ENCODE results near the gene TSSK2.
A peak's percentile ranks its signal among the peaks of the same experiment; 100 is the strongest.

DNA sequence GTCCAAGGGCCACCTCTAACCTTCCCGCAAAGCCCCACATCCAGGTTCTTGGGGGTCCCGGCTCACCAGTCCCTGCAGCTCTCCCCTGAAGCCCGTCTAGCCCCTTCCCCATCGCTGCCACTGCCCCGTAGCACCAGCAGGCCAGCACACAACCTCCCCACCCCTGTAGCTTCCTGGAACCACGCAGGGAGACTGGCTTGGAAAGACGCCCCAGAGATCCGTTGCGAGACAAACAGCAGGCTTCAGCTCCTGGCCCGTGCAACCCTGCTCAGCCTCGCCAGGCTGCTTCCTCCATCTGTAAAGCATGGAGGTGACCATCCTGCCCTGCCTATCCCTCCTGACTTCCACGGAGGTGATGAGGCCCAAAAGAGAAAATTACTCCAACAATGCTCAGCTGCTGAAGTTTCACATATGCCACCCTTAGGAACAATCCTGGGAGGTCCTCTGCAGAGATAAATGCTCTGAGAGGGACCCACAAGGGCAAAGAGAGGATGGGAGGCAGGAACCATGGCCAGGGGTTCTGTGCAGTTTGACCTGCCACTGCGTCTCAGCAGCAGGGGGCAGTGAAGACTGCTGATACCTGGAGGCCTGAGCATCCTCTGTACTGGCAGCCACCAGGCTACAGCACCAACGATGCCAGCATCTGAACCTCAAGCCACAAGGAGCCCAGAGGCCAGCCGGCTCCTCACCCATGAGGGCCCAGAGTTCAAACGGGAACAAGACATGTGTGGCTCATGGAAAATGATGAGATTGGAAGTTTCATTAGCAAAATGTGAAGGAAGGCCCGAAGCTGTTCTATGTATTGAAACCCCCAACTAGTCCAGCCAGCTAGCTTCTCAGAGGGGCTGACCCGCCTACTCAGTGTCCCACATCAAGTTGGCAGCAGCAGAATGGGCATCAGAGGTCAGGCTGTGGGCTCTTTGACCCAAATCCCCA lies 25.0 kb upstream of the TSSK2 start:
- TF ChIP-seq CTCF (conservative IDR thresholded peaks at IDR 0.05; ENCODE audit: low read length) (peak; percentile 71), EZH2phosphoT487 (IDR thresholded peaks at IDR 0.05; ENCODE audit: borderline replicate concordance, low read depth, low read length) (no peak)
